GM12878 (cell line): ENCODE results near the gene SDF4. TPM values are rescaled to one million over a fixed set of nuclear protein-coding genes. Genes with fewer than 3 reads are reported as not detected.

Experiments
- ATAC-seq: fragments of 200-7000 bp; cut with Tn5 transposase; 3 replicates; pipeline ENCODE4 v1.9.1; 2020; ENCODE audit warnings: mild to moderate bottlenecking, moderate library complexity
- BruUV-seq: library from RNA; stranded (reverse); fragments of 400-500 nt; replicated peaks from 2 replicates; lab custom pipeline; 2021; lab: Mats Ljungman, UMichigan
- CTCF ChIA-PET: fragments of 300-600 bp; sonication (Branson Sonifier 250); formaldehyde crosslinking; extraction: SDS; loops from one replicate; lab custom pipeline; 2021; ENCODE audit warnings: inconsistent platforms; lab: Yijun Ruan, JAX
- POLR2A ChIA-PET: fragments of 350-600 bp; formaldehyde crosslinking; extraction: SDS; loops from one replicate; lab custom pipeline; 2021; ENCODE audit warnings: inconsistent platforms; lab: Charles Lee
- RAD21 ChIA-PET: fragments of 300-600 bp; sonication (Branson Sonifier 250); formaldehyde crosslinking; loops from one replicate; lab custom pipeline; 2023; ENCODE audit warnings: antibody characterized with exemption; ENCODE audit not compliant: unreplicated experiment; lab: Charles Lee
- SMC1A ChIA-PET: fragments of 300-600 bp; sonication (Branson Sonifier 250); formaldehyde crosslinking; loops from one replicate; lab custom pipeline; 2023; ENCODE audit not compliant: unreplicated experiment, uncharacterized antibody; lab: Charles Lee
- DNase-seq: peaks from one replicate; pipeline ENCODE4 v3.0.0-alpha.2; 2011; ENCODE audit warnings: low read depth, low spot score
- FAIRE-seq: peaks from 3 replicates; lab custom pipeline; 2011; peaks lifted over from hg19 to GRCh38; lab: Jason Lieb, UNC
- H2AFZ ChIP-seq: 2 replicates; pipeline ENCODE4 v1.6.0; 2011; ENCODE audit warnings: low read depth, low read length, control low read depth; ENCODE audit not compliant: control insufficient read depth
- H3K27ac ChIP-seq: 2 replicates; pipeline ENCODE4 v1.5.1; 2011; ENCODE audit warnings: control low read depth; ENCODE audit not compliant: control insufficient read depth, insufficient read depth
- H3K27me3 ChIP-seq, 2 experiments: replicated peaks in 1 of 2; 2 replicates each; pipeline versions ENCODE4 v1.6.0 to v1.6.1; 2011; ENCODE audit warnings: low read length in 1 of 2; ENCODE audit not compliant: control insufficient read depth in 2 of 2, insufficient read depth in 2 of 2
- H3K36me3 ChIP-seq, 2 experiments: 2 replicates each; pipeline ENCODE4 v1.5.1; 2011; ENCODE audit warnings: low read length in 1 of 2; ENCODE audit not compliant: control insufficient read depth in 2 of 2, insufficient read depth in 2 of 2
- H3K4me1 ChIP-seq: 2 replicates; pipeline ENCODE4 v1.6.1; 2011; ENCODE audit warnings: mild to moderate bottlenecking, low read length, moderate library complexity, mixed read lengths; ENCODE audit not compliant: control insufficient read depth, insufficient read depth
- H3K4me2 ChIP-seq: 2 replicates; pipeline ENCODE4 v1.6.0; 2011; ENCODE audit warnings: control low read depth; ENCODE audit not compliant: control insufficient read depth, insufficient read depth
- H3K4me3 ChIP-seq: fragments of 200-600 bp; sonication (generic); 2 replicates; pipeline ENCODE4 v1.5.1; 2016
- H3K79me2 ChIP-seq: 2 replicates; pipeline ENCODE4 v1.6.0; 2011; ENCODE audit warnings: low read length; ENCODE audit not compliant: control insufficient read depth, insufficient read depth
- H3K9ac ChIP-seq: 2 replicates; pipeline ENCODE4 v1.8.0; 2011; ENCODE audit warnings: low read length, control low read depth, mixed read lengths; ENCODE audit not compliant: control insufficient read depth, insufficient read depth
- H3K9me3 ChIP-seq: replicated peaks from 3 replicates; pipeline ENCODE4 v1.5.1; 2011; ENCODE audit warnings: mild to moderate bottlenecking, low read length; ENCODE audit not compliant: control insufficient read depth, insufficient read depth
- H4K20me1 ChIP-seq: 2 replicates; pipeline ENCODE4 v1.6.0; 2011; ENCODE audit not compliant: control insufficient read depth, insufficient read depth
- ATF7 ChIP-seq: fragments of 450-650 bp; IDR thresholded peaks from 2 replicates; pipeline ENCODE4 v1.6.1; 2016; ENCODE audit warnings: low read depth, mild to moderate bottlenecking
- CHD2 ChIP-seq: IDR thresholded peaks from 2 replicates; pipeline ENCODE4 v1.6.1; 2011; ENCODE audit warnings: low read depth, low read length, improper control_type of control experiment, borderline replicate concordance
- CREM ChIP-seq: IDR thresholded peaks from 2 replicates; pipeline ENCODE4 v1.6.1; 2014; ENCODE audit warnings: antibody characterized with exemption, low read depth
- CUX1 ChIP-seq: IDR thresholded peaks from 2 replicates; pipeline ENCODE4 v1.6.1; 2012; ENCODE audit warnings: improper control_type of control experiment, low read depth, low read length; ENCODE audit not compliant: insufficient replicate concordance
- E2F8 ChIP-seq: fragments of 450-650 bp; IDR thresholded peaks from 2 replicates; pipeline ENCODE4 v1.6.1; 2018; ENCODE audit warnings: mild to moderate bottlenecking, low read depth, moderate library complexity; ENCODE audit not compliant: partially characterized antibody
- GABPA ChIP-seq: IDR thresholded peaks from 2 replicates; pipeline ENCODE4 v1.6.1; 2014; ENCODE audit warnings: antibody characterized with exemption, low read depth, mild to moderate bottlenecking, inconsistent platforms
- HDAC6 ChIP-seq: fragments of 200-600 bp; sonication (generic); IDR thresholded peaks from one replicate; pipeline ENCODE4 v1.8.0; 2017; ENCODE audit warnings: antibody characterized with exemption; ENCODE audit not compliant: unreplicated experiment
- IKZF1 ChIP-seq: fragments of 450-650 bp; conservative IDR thresholded peaks from 2 replicates; pipeline ENCODE4 v1.6.1; 2017; ENCODE audit warnings: antibody characterized with exemption, mild to moderate bottlenecking
- JUNB ChIP-seq: IDR thresholded peaks from 2 replicates; pipeline ENCODE4 v1.6.1; 2016; ENCODE audit warnings: antibody characterized with exemption, mild to moderate bottlenecking
- KAT2A ChIP-seq: conservative IDR thresholded peaks from 2 replicates; pipeline ENCODE4 v1.6.1; 2011; ENCODE audit warnings: low read depth, low read length; ENCODE audit not compliant: control insufficient read depth
- NBN ChIP-seq: fragments of 450-650 bp; IDR thresholded peaks from 2 replicates; pipeline ENCODE4 v1.6.1; 2016
- RAD51 ChIP-seq: fragments of 450-650 bp; IDR thresholded peaks from 2 replicates; pipeline ENCODE4 v1.6.1; 2016; ENCODE audit warnings: moderate library complexity, mild to moderate bottlenecking, inconsistent platforms
- RB1 ChIP-seq: fragments of 450-650 bp; formaldehyde crosslinking; IDR thresholded peaks from 2 replicates; pipeline ENCODE4 v1.6.1; 2017; ENCODE audit warnings: mild to moderate bottlenecking, borderline replicate concordance
- SP1 ChIP-seq: IDR thresholded peaks from one replicate; pipeline ENCODE4 v1.6.1; 2011; ENCODE audit warnings: low read depth, low read length
- STAT1 ChIP-seq: fragments of 450-650 bp; conservative IDR thresholded peaks from 2 replicates; pipeline ENCODE4 v1.6.1; 2014; ENCODE audit warnings: antibody characterized with exemption, mild to moderate bottlenecking
- WGBS: methylation state at CpG from one replicate; pipeline ENCODE4 v1.1.6; 2016; ENCODE audit warnings: low lambda C conversion rate; ENCODE audit not compliant: insufficient replicate concordance, insufficient coverage; ENCODE audit errors: missing lambda C conversion rate; 5-methylcytosine and 5-hydroxymethylcytosine counted together
- in situ Hi-C: fragments of 300-500 bp; cut with MboI; formaldehyde crosslinking; loops from 9 replicates; pipeline ENCODE4 v1.14.3; 2018; ENCODE audit warnings: mixed read lengths
- intact Hi-C: fragments of 100-400 bp; cut with micrococcal nuclease; formaldehyde crosslinking; loops from one replicate; pipeline ENCODE4 v1.14.2; 2022; ENCODE audit not compliant: unreplicated experiment
- polyA plus RNA-seq, 11 experiments: library from polyadenylated mRNA; depleted of rRNA in 4 of 11; unstranded in 6 of 11; stranded (reverse) in 5 of 11; fragments of >200 nt; fragmentation: Nextera tagmentation in 4 of 11; fragmentation: Illumina TruSeq in 1 of 11; extraction: Ambion mirVana in 4 of 11; extraction: Trizol in 1 of 11; gene quantifications; 1 replicate in 1 of 11; 2 replicates in 10 of 11; pipeline versions ENCODE4 v1.2.1 to v1.2.3, GENCODE V29; 2011 to 2016; ENCODE audit warnings: inconsistent platforms in 2 of 11, missing spikeins in 2 of 11, low read depth in 1 of 11
- total RNA-seq, 4 experiments: library from RNA; depleted of rRNA in 3 of 4; stranded (reverse); fragments of >200 nt in 3 of 4; fragmentation: Illumina TruSeq in 1 of 4; extraction: Trizol in 1 of 4; gene quantifications; 2 replicates each; pipeline versions ENCODE4 v1.2.1 to v1.2.3, GENCODE V29; 2013 to 2021
- TF ChIP-seq, protein P1 (sequence below): IDR thresholded peaks from 2 replicates; pipeline ENCODE4 v1.6.1; 2011; ENCODE audit warnings: low read depth, mild to moderate bottlenecking, low read length, moderate library complexity, borderline replicate concordance; ENCODE audit errors: extremely low read depth

SDF4 gene
- total and polyA plus RNA-seq, 10 of the 15 experiments (the other 5 are each of a cell fraction or from before 2014, with no cell fraction given): 0.44 to 97.2 (median 40.2) TPM

DNA sequence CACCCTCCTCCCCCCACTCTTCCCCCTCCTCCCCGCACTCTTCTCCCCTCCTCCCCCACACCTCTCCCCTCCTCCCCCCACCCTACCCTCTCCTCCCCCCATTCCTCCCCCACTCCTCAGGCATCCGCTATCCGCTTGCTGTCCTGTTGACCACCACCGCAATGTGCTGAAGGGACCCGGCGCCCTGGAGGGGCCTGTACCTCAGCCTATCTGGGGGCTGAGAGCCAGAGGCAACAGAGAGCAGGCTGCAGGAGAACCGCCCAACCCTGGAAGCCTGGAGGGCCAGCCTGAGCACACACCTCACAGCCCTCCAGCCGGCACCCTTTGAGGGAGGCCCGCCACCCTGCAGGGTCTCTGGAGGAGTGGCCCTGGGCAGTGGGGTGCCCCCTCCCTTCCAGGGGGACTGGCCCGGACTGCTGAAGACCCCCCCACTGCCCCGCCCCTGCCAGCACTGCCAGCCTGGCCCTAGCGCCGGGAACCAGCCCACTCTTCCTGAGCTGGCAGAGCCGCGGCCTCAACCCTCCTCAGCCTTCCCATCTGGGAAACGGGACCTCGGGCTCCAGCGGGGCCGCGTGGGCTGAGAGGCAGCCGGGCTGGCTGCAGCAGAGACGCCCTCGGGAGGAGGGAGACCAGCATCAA is 13.5 kb upstream of the SDF4 start:
- H3K9ac ChIP-seq: no peak overlapping the region
- SMC1A ChIA-PET: no interaction called here
- H3K27me3 ChIP-seq: peaks cover 1 to 5% of the 10 kb centered on the region in 2 experiments; a peak in 3 of 4 replicates
- CTCF ChIA-PET: no interaction called here
- H3K4me2 ChIP-seq: no peak overlapping the region
- ATAC-seq (no peak), DNase-seq (no peak), FAIRE-seq (no peak)
- TF ChIP-seq IKZF1: no peak
- no peak for TF ChIP-seq GABPA
- no peak for TF ChIP-seq CREM
- TF ChIP-seq NBN: no peak
- no peak for TF ChIP-seq SP1
- TF ChIP-seq JUNB: no peak
- TF ChIP-seq CUX1: no peak
- TF ChIP-seq E2F8: no peak
- TF ChIP-seq ATF7: no peak
- no peak for TF ChIP-seq STAT1
- TF ChIP-seq KAT2A: no peak
- TF ChIP-seq RB1: no peak
- TF ChIP-seq RAD51: no peak
- TF ChIP-seq, protein P1, sequence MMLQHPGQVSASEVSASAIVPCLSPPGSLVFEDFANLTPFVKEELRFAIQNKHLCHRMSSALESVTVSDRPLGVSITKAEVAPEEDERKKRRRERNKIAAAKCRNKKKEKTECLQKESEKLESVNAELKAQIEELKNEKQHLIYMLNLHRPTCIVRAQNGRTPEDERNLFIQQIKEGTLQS: no peak
- TF ChIP-seq HDAC6: no peak
- TF ChIP-seq CHD2: no peak
- POLR2A ChIA-PET: no interaction called here
- no peak overlapping the region for H3K27ac ChIP-seq
- no peaks in the 10 kb centered on the region for H3K9me3 ChIP-seq
- H2AFZ ChIP-seq: no peak overlapping the region
- H3K4me1 ChIP-seq: no peaks in the 10 kb centered on the region; the same call in 1 of the 2 replicates
- 68% methylated on average over 20 of the region's 23 CpGs for WGBS
- RAD21 ChIA-PET: no interaction called here
- no peaks in the 10 kb centered on the region for H3K36me3 ChIP-seq
- H3K4me3 ChIP-seq: no peak overlapping the region
- no TSS peak for BruUV-seq
- no peaks in the 10 kb centered on the region for H3K79me2 ChIP-seq
- H4K20me1 ChIP-seq: no peaks in the 10 kb centered on the region
- in situ Hi-C loops: no loop called here
- intact Hi-C loops: no loop called here
